IMR-90 (cell line): ENCODE results near the gene C5AR2. TPM values are rescaled to one million over a fixed set of nuclear protein-coding genes. Genes with fewer than 3 reads are reported as not detected.

Experiments
- ATAC-seq: fragments of 200-7000 bp; cut with Tn5 transposase; 2 replicates; pipeline ENCODE4 v1.9.1; 2020; ENCODE audit warnings: low read depth, mild to moderate bottlenecking, moderate library complexity
- BruUV-seq: library from RNA; stranded (reverse); fragments of 400-500 nt; replicated peaks from 2 replicates; lab custom pipeline; 2021; lab: Mats Ljungman, UMichigan
- CTCF ChIA-PET: fragments of 300-600 bp; formaldehyde crosslinking; extraction: SDS; loops from one replicate; lab custom pipeline; 2021; ENCODE audit warnings: antibody characterized with exemption; lab: Yijun Ruan, JAX
- POLR2A ChIA-PET: fragments of 300-600 bp; sonication (Branson Sonifier 250); formaldehyde crosslinking; loops from one replicate; lab custom pipeline; 2022; ENCODE audit warnings: antibody characterized with exemption; ENCODE audit not compliant: unreplicated experiment; lab: Charles Lee
- DNase-seq: peaks from one replicate; pipeline ENCODE4 v3.0.0; 2013
- H2AFZ ChIP-seq: replicated peaks from 2 replicates; pipeline ENCODE3; 2013; ENCODE audit warnings: low read length, mild to moderate bottlenecking; ENCODE audit not compliant: poor library complexity
- H2AK5ac ChIP-seq: 2 replicates; pipeline ENCODE4 v1.6.1; 2013; ENCODE audit warnings: low read depth, low read length, inconsistent platforms
- H2AK9ac ChIP-seq: replicated peaks from 2 replicates; pipeline ENCODE3; 2013; ENCODE audit warnings: mild to moderate bottlenecking, low read depth, low read length, moderate library complexity; ENCODE audit not compliant: poor library complexity
- H2BK120ac ChIP-seq: 2 replicates; pipeline ENCODE4 v1.6.1; 2013; ENCODE audit warnings: low read depth, low read length, inconsistent platforms
- H2BK15ac ChIP-seq: 3 replicates; pipeline ENCODE4 v1.6.1; 2013; ENCODE audit warnings: low read depth, low read length, inconsistent platforms
- H2BK20ac ChIP-seq: 2 replicates; pipeline ENCODE4 v1.6.1; 2013; ENCODE audit warnings: low read depth, mild to moderate bottlenecking, inconsistent platforms, low read length, moderate library complexity
- H2BK5ac ChIP-seq: 2 replicates; pipeline ENCODE4 v1.6.1; 2013; ENCODE audit warnings: mild to moderate bottlenecking, low read depth, low read length, inconsistent platforms; ENCODE audit not compliant: poor library complexity, severe bottlenecking
- H3K14ac ChIP-seq: replicated peaks from 2 replicates; pipeline ENCODE4 v1.6.1; 2013; ENCODE audit warnings: low read depth, low read length, inconsistent platforms
- H3K18ac ChIP-seq: 2 replicates; pipeline ENCODE4 v1.6.1; 2013; ENCODE audit warnings: low read depth, low read length, control low read depth
- H3K23ac ChIP-seq: 2 replicates; pipeline ENCODE4 v1.6.1; 2013; ENCODE audit warnings: low read depth, low read length, inconsistent platforms
- H3K27ac ChIP-seq: 2 replicates; pipeline ENCODE4 v1.5.1; 2013; ENCODE audit warnings: mild to moderate bottlenecking, control low read depth, low read length; ENCODE audit not compliant: insufficient read depth
- H3K27me3 ChIP-seq: 2 replicates; pipeline ENCODE4 v1.6.1; 2013; ENCODE audit warnings: low read length; ENCODE audit not compliant: control insufficient read depth, insufficient read depth
- H3K36me3 ChIP-seq: 2 replicates; pipeline ENCODE4 v1.6.1; 2013; ENCODE audit warnings: low read length, mixed read lengths; ENCODE audit not compliant: control insufficient read depth, insufficient read depth
- H3K4ac ChIP-seq: 2 replicates; pipeline ENCODE4 v1.6.1; 2013; ENCODE audit warnings: low read depth, low read length, inconsistent platforms
- H3K4me1 ChIP-seq: 2 replicates; pipeline ENCODE4 v1.6.1; 2013; ENCODE audit warnings: low read length, mixed read lengths; ENCODE audit not compliant: control insufficient read depth, insufficient read depth
- H3K4me2 ChIP-seq: 2 replicates; pipeline ENCODE4 v1.6.1; 2013; ENCODE audit warnings: low read depth, mild to moderate bottlenecking, control low read depth, low read length, moderate library complexity
- H3K4me3 ChIP-seq: 2 replicates; pipeline ENCODE4 v1.5.1; 2013; ENCODE audit warnings: low read depth, mild to moderate bottlenecking, control low read depth, low read length, moderate library complexity; ENCODE audit not compliant: insufficient read depth
- H3K56ac ChIP-seq: 2 replicates; pipeline ENCODE4 v1.6.1; 2013; ENCODE audit warnings: low read length, inconsistent platforms; ENCODE audit not compliant: insufficient read depth; ENCODE audit errors: extremely low read depth
- H3K79me1 ChIP-seq, 2 experiments: 2 replicates each; pipeline ENCODE4 v1.6.1; 2013; ENCODE audit warnings: low read length in 2 of 2, inconsistent platforms in 1 of 2, low read depth in 1 of 2
- H3K9ac ChIP-seq: 2 replicates; pipeline ENCODE4 v1.6.1; 2013; ENCODE audit warnings: low read depth, low read length, control low read depth
- H3K9me1 ChIP-seq: 2 replicates; pipeline ENCODE4 v1.6.1; 2013; ENCODE audit warnings: low read length, inconsistent platforms; ENCODE audit not compliant: insufficient read depth
- H3K9me3 ChIP-seq: 2 replicates; pipeline ENCODE4 v1.6.1; 2013; ENCODE audit warnings: low read length; ENCODE audit not compliant: control insufficient read depth, insufficient read depth
- H4K20me1 ChIP-seq: 2 replicates; pipeline ENCODE4 v1.6.1; 2013; ENCODE audit warnings: low read length, inconsistent platforms; ENCODE audit not compliant: insufficient read depth
- H4K5ac ChIP-seq: 2 replicates; pipeline ENCODE4 v1.6.1; 2013; ENCODE audit warnings: mild to moderate bottlenecking, low read depth, low read length, control low read depth
- H4K8ac ChIP-seq, 2 experiments: 2 replicates each; pipeline ENCODE4 v1.6.1; 2013; ENCODE audit warnings: low read depth in 2 of 2, low read length in 2 of 2, control low read depth in 1 of 2, inconsistent platforms in 1 of 2
- H4K91ac ChIP-seq: 2 replicates; pipeline ENCODE4 v1.6.1; 2013; ENCODE audit warnings: low read depth, low read length, inconsistent platforms; ENCODE audit not compliant: insufficient read depth
- BHLHE40 ChIP-seq: fragments of 150-350 bp; IDR thresholded peaks from 2 replicates; pipeline ENCODE4 v1.6.1; 2016; ENCODE audit warnings: mild to moderate bottlenecking, low read depth, low read length
- CEBPB ChIP-seq: IDR thresholded peaks from 2 replicates; pipeline ENCODE4 v1.6.1; 2012; ENCODE audit warnings: low read depth, low read length, improper control_type of control experiment
- CHD1 ChIP-seq: IDR thresholded peaks from 2 replicates; pipeline ENCODE4 v1.6.1; 2012; ENCODE audit warnings: low read depth, low read length, improper control_type of control experiment
- FOS ChIP-seq: fragments of 150-350 bp; IDR thresholded peaks from 2 replicates; pipeline ENCODE4 v1.6.1; 2016; ENCODE audit warnings: low read depth, low read length
- MAFK ChIP-seq: IDR thresholded peaks from 2 replicates; pipeline ENCODE4 v1.6.1; 2012; ENCODE audit warnings: low read depth, low read length, improper control_type of control experiment
- MAZ ChIP-seq: IDR thresholded peaks from 2 replicates; pipeline ENCODE4 v1.6.1; 2012; ENCODE audit warnings: low read depth, mild to moderate bottlenecking, low read length, improper control_type of control experiment, moderate library complexity, borderline replicate concordance
- MXI1 ChIP-seq: IDR thresholded peaks from 2 replicates; pipeline ENCODE4 v1.6.1; 2012; ENCODE audit warnings: low read depth, mild to moderate bottlenecking, low read length, moderate library complexity, borderline replicate concordance
- NFE2L2 ChIP-seq: fragments of 150-350 bp; IDR thresholded peaks from 2 replicates; pipeline ENCODE4 v1.6.1; 2016; ENCODE audit warnings: low read depth, mild to moderate bottlenecking, low read length
- POLR2A ChIP-seq: IDR thresholded peaks from 2 replicates; pipeline ENCODE4 v1.6.1; 2012; ENCODE audit warnings: mild to moderate bottlenecking, low read depth, low read length
- RAD21 ChIP-seq: IDR thresholded peaks from 2 replicates; pipeline ENCODE4 v1.6.1; 2012; ENCODE audit warnings: low read length, improper control_type of control experiment
- RCOR1 ChIP-seq: IDR thresholded peaks from 2 replicates; pipeline ENCODE4 v1.6.1; 2012; ENCODE audit warnings: mild to moderate bottlenecking, low read length, improper control_type of control experiment; ENCODE audit not compliant: insufficient replicate concordance
- RFX5 ChIP-seq: IDR thresholded peaks from 2 replicates; pipeline ENCODE4 v1.8.0; 2012; ENCODE audit warnings: low read depth, mild to moderate bottlenecking, low read length, moderate library complexity
- WGBS, 2 experiments: methylation state at CpG; one replicate each; pipeline versions ENCODE4 v1.1.5 to v1.1.7; 2013; ENCODE audit warnings: missing lambda C conversion rate in 2 of 2; ENCODE audit not compliant: insufficient read length in 1 of 2; ENCODE audit errors: extremely low coverage in 2 of 2; 5-methylcytosine and 5-hydroxymethylcytosine counted together
- dilution Hi-C: fragments of 300-500 bp; cut with HindIII; formaldehyde crosslinking; loops from one replicate; pipeline ENCODE4 v1.14.3; 2018; ENCODE audit warnings: low sequenced_read_pairs; ENCODE audit not compliant: unreplicated experiment
- in situ Hi-C: fragments of 300-500 bp; cut with MboI; formaldehyde crosslinking; loops from 3 replicates; pipeline ENCODE4 v1.14.3; 2019; ENCODE audit warnings: low sequenced_read_pairs, inconsistent platforms, mixed read lengths
- intact Hi-C: fragments of 100-400 bp; cut with micrococcal nuclease; formaldehyde crosslinking; loops from 2 replicates; pipeline ENCODE4 v1.10.0; 2022
- polyA plus RNA-seq, 3 experiments: library from polyadenylated mRNA; depleted of rRNA; stranded (reverse); fragments of >200 nt; gene quantifications; 2 replicates each; pipeline ENCODE4 v1.2.3, GENCODE V29; 2012; ENCODE audit warnings: low replicate concordance in 1 of 3
- total RNA-seq: library from RNA; depleted of rRNA; stranded (reverse); fragments of >200 nt; gene quantifications from 2 replicates; pipeline ENCODE4 v1.2.3, GENCODE V29; 2012
- TF ChIP-seq, protein P1 (sequence below): fragments of 150-350 bp; IDR thresholded peaks from 2 replicates; pipeline ENCODE4 v1.6.1; 2016; ENCODE audit warnings: low read depth, mild to moderate bottlenecking, low read length, moderate library complexity, borderline replicate concordance
- TF ChIP-seq, protein P2 (sequence below): fragments of 150-350 bp; IDR thresholded peaks from 2 replicates; pipeline ENCODE4 v1.6.1; 2017; ENCODE audit warnings: mild to moderate bottlenecking, antibody characterized with exemption, low read length, low read depth
- TF ChIP-seq, protein P3 (sequence below): conservative IDR thresholded peaks from 2 replicates; pipeline ENCODE4 v1.5.1; 2012; ENCODE audit warnings: mild to moderate bottlenecking, low read depth, low read length, improper control_type of control experiment

Gene C5AR2
- total and polyA plus RNA-seq, 2 of the 4 experiments (the other 2 are of a cell fraction): not detected

DNA sequence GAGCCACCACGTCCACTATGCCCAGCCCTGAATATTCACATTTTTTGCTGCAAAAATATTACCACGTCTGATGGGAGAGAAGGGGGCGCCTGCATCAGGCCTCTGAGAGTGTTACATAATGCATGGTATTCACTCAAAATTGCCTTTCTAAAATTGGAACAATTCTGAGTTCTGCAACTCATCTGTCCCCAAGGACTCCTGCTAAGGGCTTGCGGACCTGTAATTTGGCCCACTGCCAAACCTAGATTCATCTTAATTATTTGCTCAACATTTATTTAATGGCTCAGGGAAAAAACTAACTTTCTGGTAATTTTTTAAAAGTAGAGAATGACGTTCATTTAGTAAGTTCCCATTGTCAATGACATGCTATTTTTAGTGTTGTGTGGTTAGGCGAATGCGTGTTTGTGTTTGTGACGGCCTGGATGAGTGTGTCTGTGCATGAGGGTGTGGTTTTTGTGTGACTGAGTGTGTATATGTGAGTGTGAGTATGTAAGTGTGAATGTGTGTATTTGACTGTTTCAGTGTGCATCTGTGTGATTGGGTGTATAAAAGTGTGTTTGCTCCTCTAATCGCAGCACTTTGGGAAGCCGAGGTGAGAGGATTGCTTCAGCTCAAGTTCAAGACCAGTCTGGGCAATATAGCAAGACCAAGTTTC is 48.4 kb upstream of the C5AR2 start:
- H3K79me1 ChIP-seq: peaks cover 2 to 9% of the 10 kb centered on the region in 2 experiments; a peak in 3 of 4 replicates
- no peaks in the 10 kb centered on the region for H3K9me3 ChIP-seq
- no peak for ATAC-seq
- H3K56ac ChIP-seq: no peak overlapping the region
- H2AK9ac ChIP-seq: no peak overlapping the region
- H2BK5ac ChIP-seq: no peak overlapping the region
- no peak overlapping the region for H3K18ac ChIP-seq
- H4K5ac ChIP-seq: no peak overlapping the region
- no peak overlapping the region for H4K8ac ChIP-seq
- no peaks in the 10 kb centered on the region for H3K4me1 ChIP-seq
- dilution Hi-C loops (no loop called here), in situ Hi-C loops (loop anchor here (25.0 kb wide), 1 partner anchor 429 kb away; the partner anchor contains the start of gene EHD2), intact Hi-C loops (loop anchor here (1.0 kb wide), 2 partner anchors 108 to 144 kb away; no protein-coding TSS in a partner anchor)
- DNase-seq: no peak
- H3K9me1 ChIP-seq: peaks cover 3% of the 10 kb centered on the region; the same call in 1 of the 2 replicates
- CTCF ChIA-PET: interaction anchor here (1.2 kb wide), 1 partner anchor 8 kb away, joined by 3 read pairs; no protein-coding TSS in a partner anchor
- no peak overlapping the region for H3K4me2 ChIP-seq
- H3K27ac ChIP-seq: no peak overlapping the region
- H2BK20ac ChIP-seq: no peak overlapping the region
- no peak overlapping the region for H3K4ac ChIP-seq
- no peaks in the 10 kb centered on the region for H3K36me3 ChIP-seq
- no peak overlapping the region for H2BK15ac ChIP-seq
- no peaks in the 10 kb centered on the region for H3K27me3 ChIP-seq
- H3K4me3 ChIP-seq: no peak overlapping the region
- H4K20me1 ChIP-seq: no peaks in the 10 kb centered on the region
- POLR2A ChIA-PET: no interaction called here
- no peak overlapping the region for H2BK120ac ChIP-seq
- BruUV-seq: no TSS peak
- no peak overlapping the region for H3K9ac ChIP-seq
- peak overlapping the region; percentile 53; the same call in 1 of the 2 replicates for H2AK5ac ChIP-seq
- H4K91ac ChIP-seq: no peak overlapping the region
- H3K14ac ChIP-seq: no peak overlapping the region
- no peak overlapping the region for H2AFZ ChIP-seq
- 77% methylated on average over 6 of the region's 10 CpGs; no CpG with 5 or more reads in 1 of the 2 experiments for WGBS, 2 experiments
- no peak overlapping the region for H3K23ac ChIP-seq
- TF ChIP-seq RAD21: no peak
- TF ChIP-seq, protein P1, sequence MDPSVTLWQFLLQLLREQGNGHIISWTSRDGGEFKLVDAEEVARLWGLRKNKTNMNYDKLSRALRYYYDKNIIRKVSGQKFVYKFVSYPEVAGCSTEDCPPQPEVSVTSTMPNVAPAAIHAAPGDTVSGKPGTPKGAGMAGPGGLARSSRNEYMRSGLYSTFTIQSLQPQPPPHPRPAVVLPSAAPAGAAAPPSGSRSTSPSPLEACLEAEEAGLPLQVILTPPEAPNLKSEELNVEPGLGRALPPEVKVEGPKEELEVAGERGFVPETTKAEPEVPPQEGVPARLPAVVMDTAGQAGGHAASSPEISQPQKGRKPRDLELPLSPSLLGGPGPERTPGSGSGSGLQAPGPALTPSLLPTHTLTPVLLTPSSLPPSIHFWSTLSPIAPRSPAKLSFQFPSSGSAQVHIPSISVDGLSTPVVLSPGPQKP: no peak
- no peak for TF ChIP-seq MXI1
- no peak for TF ChIP-seq POLR2A
- TF ChIP-seq RCOR1: no peak
- TF ChIP-seq, protein P2, sequence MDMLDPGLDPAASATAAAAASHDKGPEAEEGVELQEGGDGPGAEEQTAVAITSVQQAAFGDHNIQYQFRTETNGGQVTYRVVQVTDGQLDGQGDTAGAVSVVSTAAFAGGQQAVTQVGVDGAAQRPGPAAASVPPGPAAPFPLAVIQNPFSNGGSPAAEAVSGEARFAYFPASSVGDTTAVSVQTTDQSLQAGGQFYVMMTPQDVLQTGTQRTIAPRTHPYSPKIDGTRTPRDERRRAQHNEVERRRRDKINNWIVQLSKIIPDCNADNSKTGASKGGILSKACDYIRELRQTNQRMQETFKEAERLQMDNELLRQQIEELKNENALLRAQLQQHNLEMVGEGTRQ: no peak
- no peak for TF ChIP-seq MAFK
- no peak for TF ChIP-seq CEBPB
- no peak for TF ChIP-seq RFX5
- no peak for TF ChIP-seq MAZ
- TF ChIP-seq, protein P3, sequence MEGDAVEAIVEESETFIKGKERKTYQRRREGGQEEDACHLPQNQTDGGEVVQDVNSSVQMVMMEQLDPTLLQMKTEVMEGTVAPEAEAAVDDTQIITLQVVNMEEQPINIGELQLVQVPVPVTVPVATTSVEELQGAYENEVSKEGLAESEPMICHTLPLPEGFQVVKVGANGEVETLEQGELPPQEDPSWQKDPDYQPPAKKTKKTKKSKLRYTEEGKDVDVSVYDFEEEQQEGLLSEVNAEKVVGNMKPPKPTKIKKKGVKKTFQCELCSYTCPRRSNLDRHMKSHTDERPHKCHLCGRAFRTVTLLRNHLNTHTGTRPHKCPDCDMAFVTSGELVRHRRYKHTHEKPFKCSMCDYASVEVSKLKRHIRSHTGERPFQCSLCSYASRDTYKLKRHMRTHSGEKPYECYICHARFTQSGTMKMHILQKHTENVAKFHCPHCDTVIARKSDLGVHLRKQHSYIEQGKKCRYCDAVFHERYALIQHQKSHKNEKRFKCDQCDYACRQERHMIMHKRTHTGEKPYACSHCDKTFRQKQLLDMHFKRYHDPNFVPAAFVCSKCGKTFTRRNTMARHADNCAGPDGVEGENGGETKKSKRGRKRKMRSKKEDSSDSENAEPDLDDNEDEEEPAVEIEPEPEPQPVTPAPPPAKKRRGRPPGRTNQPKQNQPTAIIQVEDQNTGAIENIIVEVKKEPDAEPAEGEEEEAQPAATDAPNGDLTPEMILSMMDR: no peak
- TF ChIP-seq BHLHE40: no peak
- TF ChIP-seq NFE2L2: no peak
- TF ChIP-seq CHD1: no peak
- TF ChIP-seq FOS: no peak
